ENCODE data around the gene DCTN5. TPM values are rescaled to one million over a fixed set of nuclear protein-coding genes. Genes with fewer than 3 reads are reported as not detected.

Gene DCTN5
- total RNA-seq, 6 experiments from 2014 or later = 70.5 to 80.9 (median 76.4) TPM

DNA sequence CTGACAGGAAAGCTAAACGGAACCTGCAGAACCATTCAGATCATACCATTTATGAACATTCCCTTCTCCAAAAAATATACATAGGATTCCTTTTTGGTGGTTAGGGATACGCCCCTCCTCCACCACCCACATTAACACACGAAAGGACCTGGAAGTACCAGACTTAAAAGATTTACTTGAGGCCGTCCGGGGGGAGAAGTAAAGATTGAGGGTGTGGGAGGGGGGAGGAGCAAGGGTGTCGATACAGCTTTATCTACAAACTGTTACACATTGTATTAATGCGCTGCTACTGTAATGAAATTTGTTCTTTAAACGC lies 693 bp upstream of the DCTN5 start:
- H3K4me3 Mint-ChIP-seq = peak overlapping the region; percentile 100
- H3K9me3 Mint-ChIP-seq = no peaks in the 10 kb centered on the region
- H3K27ac Mint-ChIP-seq = peak overlapping the region; percentile 96
- peaks cover 1% of the 10 kb centered on the region; the same call in 1 of the 2 replicates for H3K27me3 Mint-ChIP-seq (ENCODE audit: insufficient read depth)
- peaks cover 46% of the 10 kb centered on the region for H3K36me3 Mint-ChIP-seq (ENCODE audit: low read depth)
- TF ChIP-seq, protein P1, sequence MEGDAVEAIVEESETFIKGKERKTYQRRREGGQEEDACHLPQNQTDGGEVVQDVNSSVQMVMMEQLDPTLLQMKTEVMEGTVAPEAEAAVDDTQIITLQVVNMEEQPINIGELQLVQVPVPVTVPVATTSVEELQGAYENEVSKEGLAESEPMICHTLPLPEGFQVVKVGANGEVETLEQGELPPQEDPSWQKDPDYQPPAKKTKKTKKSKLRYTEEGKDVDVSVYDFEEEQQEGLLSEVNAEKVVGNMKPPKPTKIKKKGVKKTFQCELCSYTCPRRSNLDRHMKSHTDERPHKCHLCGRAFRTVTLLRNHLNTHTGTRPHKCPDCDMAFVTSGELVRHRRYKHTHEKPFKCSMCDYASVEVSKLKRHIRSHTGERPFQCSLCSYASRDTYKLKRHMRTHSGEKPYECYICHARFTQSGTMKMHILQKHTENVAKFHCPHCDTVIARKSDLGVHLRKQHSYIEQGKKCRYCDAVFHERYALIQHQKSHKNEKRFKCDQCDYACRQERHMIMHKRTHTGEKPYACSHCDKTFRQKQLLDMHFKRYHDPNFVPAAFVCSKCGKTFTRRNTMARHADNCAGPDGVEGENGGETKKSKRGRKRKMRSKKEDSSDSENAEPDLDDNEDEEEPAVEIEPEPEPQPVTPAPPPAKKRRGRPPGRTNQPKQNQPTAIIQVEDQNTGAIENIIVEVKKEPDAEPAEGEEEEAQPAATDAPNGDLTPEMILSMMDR (IDR thresholded peaks at IDR 0.05) = no peak
- DNase-seq = no peak
- peaks cover 23% of the 10 kb centered on the region for H3K4me1 Mint-ChIP-seq (ENCODE audit: low read depth)

DNA sequence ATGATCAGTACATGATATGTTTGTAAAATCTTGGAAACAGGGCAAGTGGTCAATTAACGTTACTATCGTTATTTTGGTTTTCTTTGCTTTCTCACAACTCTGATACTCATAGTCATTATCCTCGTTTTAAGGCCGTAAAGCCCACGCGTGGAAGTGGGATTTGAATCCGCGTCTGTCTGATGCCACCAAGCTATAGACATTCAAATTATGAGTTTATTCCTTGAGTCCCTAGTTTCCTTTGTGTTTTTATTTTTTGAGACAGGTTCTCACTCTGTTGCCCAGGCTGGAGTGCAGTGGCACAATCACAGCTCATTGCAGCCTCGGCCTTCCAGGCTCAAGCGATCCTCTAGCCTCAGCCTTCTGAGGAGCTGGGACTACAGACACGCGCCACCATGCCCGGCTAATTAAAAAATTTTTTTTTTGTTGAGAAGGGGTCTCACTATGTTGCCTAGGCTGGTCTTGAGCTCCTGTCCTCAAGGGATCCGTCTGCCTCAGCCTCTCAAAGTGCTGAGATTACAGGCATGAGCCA lies 1.0 kb downstream of the DCTN5 start:
- H3K9me3 Mint-ChIP-seq = no peaks in the 10 kb centered on the region
- H3K27me3 Mint-ChIP-seq (ENCODE audit: insufficient read depth) = peaks cover 1% of the 10 kb centered on the region
- peak overlapping the region; percentile 100 for H3K4me3 Mint-ChIP-seq
- peaks cover 25% of the 10 kb centered on the region for H3K4me1 Mint-ChIP-seq (ENCODE audit: low read depth)
- TF ChIP-seq, protein P1 (IDR thresholded peaks at IDR 0.05) = no peak
- peak overlapping the region; percentile 96 for H3K27ac Mint-ChIP-seq
- H3K36me3 Mint-ChIP-seq (ENCODE audit: low read depth) = peaks cover 52% of the 10 kb centered on the region
- DNase-seq = no peak

DNA sequence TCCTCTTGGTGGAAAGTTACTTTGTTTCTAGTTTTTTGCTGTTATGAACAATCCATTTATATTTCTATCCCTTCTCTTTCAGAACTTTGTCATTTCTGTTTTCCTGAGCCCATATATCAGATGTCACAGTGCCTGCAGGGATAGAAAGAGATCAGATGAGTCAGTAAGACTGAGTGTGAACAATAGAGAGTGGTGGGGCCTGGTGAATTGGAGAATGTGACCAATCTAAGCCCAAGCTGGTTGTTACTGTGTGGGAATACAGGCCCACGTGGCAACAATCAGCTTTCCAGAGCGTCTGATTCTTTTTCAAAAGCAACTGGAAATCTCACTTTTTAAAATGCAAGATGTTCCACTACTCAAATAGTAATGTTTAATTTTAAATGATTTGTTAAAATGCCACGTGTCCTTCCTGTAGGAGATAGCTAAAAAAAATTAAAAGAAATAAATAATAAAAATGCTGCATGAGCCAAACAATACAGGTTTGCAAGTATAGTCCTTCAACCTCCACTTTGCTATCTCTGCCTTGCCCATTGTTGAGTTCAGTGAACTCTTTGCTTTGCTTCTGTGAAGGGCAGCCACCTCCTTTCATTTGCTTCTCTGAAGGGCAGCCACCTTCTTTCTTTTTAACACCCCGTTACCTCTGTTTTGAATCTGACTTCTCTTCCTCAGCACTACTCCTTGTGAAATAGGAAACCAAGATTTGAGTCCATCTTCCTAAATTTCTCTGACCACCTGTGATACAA lies 9.6 kb downstream of the DCTN5 start:
- DNase-seq = no peak
- Mint-ChIP-seq H3K36me3 (ENCODE audit: low read depth) (peaks cover 48% of the 10 kb centered on the region), H3K4me3 (no peak overlapping the region), H3K9me3 (no peaks in the 10 kb centered on the region), H3K27me3 (ENCODE audit: insufficient read depth) (no peaks in the 10 kb centered on the region; the same call in 1 of the 2 replicates), H3K27ac (peak overlapping the region; percentile 51), H3K4me1 (ENCODE audit: low read depth) (peaks cover 23% of the 10 kb centered on the region)
- TF ChIP-seq, protein P1 (IDR thresholded peaks at IDR 0.05) = no peak

DNA sequence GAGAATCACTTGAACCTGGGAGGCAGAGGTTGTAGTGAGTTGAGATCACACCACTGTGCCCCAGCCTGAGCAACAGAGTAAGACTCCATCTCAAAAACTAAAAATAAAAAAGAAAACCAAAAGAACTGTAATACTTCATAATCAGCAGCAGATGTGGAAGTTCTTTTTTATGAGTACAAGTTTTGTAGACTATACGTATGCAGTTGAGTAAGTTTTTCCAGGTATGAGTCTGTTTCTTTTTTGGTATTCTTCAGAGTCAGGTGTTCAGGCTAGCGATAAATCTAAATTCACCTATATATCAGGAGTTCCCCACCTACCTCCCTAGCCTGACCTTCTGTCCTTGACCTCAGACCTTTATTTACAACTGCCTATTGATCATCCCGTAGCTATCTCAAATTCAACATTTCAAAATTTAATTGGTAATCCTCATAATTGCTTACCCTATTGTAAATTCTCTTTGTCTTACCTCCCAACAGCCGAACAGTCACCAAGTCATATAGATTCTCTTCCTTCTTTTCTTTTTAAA lies 10.7 kb downstream of the DCTN5 start:
- Mint-ChIP-seq H3K27me3 (ENCODE audit: insufficient read depth) (no peaks in the 10 kb centered on the region), H3K4me3 (no peak overlapping the region), H3K36me3 (ENCODE audit: low read depth) (peaks cover 37% of the 10 kb centered on the region), H3K9me3 (no peaks in the 10 kb centered on the region), H3K27ac (no peak overlapping the region), H3K4me1 (ENCODE audit: low read depth) (peaks cover 23% of the 10 kb centered on the region)
- TF ChIP-seq, protein P1 (IDR thresholded peaks at IDR 0.05) = no peak
- no peak for DNase-seq

DNA sequence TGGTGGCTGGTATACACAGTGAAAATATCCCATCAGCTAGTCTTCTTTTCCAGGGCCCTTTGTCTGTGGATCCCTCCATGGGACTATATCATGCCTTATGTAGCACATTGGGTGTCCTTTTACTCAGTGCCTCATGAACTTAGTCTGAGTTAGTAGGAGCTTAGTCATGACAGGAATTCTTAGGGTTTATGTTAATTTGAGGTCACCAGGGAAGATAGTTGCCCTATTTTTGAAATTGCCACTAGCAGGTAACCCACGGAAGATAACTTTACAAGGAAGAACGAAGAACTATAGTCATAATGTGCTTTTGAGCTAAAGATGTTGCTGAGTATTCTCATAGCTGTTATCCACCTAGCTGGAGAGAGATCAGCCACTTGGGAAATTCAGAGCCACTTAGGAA lies 22.7 kb downstream of the DCTN5 start:
- H3K9me3 Mint-ChIP-seq = no peaks in the 10 kb centered on the region
- peaks cover 49% of the 10 kb centered on the region for H3K36me3 Mint-ChIP-seq (ENCODE audit: low read depth)
- H3K27ac Mint-ChIP-seq = no peak overlapping the region
- H3K27me3 Mint-ChIP-seq (ENCODE audit: insufficient read depth) = no peaks in the 10 kb centered on the region
- TF ChIP-seq, protein P1 (IDR thresholded peaks at IDR 0.05) = no peak
- H3K4me3 Mint-ChIP-seq = no peak overlapping the region
- no peak for DNase-seq
- H3K4me1 Mint-ChIP-seq (ENCODE audit: low read depth) = peaks cover 14% of the 10 kb centered on the region

Data from HFFc6 (cell line).